ENCODE measurements around the gene DACT3.

DACT3 gene

DNA sequence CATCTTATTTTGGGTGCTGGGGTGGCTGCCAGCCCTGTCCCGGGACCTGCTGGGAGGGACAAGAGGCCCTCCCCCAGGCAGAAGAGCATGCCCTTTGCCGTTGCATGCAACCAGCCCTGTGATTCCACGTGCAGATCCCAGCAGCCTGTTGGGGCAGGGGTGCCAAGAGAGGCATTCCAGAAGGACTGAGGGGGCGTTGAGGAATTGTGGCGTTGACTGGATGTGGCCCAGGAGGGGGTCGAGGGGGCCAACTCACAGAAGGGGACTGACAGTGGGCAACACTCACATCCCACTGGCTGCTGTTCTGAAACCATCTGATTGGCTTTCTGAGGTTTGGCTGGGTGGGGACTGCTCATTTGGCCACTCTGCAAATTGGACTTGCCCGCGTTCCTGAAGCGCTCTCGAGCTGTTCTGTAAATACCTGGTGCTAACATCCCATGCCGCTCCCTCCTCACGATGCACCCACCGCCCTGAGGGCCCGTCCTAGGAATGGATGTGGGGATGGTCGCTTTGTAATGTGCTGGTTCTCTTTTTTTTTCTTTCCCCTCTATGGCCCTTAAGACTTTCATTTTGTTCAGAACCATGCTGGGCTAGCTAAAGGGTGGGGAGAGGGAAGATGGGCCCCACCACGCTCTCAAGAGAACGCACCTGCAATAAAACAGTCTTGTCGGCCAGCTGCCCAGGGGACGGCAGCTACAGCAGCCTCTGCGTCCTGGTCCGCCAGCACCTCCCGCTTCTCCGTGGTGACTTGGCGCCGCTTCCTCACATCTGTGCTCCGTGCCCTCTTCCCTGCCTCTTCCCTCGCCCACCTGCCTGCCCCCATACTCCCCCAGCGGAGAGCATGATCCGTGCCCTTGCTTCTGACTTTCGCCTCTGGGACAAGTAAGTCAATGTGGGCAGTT lies 51.2 kb downstream of the DACT3 start:
- DNase-seq: no peak

DNA sequence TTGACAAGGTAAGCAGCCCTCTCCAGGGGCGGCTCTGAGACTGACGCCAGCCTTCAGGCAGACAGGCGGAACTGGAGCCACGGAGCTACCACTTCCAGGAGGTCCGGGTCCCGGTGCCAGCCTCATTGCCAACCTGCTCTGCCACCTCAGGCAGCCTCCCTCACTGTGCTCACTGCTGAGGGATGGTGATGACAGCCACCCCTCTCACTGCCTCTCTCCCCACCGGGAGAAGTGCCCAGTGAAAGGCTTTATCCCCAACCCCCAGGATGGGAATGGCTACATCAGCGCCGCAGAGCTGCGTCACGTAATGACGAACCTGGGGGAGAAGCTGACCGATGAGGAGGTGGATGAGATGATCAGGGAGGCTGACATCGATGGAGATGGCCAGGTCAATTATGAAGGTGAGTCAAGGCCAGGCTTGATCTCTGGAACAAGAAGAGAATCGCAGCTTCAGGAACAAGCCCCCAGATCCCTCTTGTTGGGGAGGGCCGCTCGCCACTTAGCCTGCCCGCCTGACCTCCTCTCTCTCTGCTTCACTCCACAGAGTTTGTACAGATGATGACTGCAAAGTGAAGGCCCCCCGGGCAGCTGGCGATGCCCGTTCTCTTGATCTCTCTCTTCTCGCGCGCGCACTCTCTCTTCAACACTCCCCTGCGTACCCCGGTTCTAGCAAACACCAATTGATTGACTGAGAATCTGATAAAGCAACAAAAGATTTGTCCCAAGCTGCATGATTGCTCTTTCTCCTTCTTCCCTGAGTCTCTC lies 52.2 kb downstream of the DACT3 start:
- DNase-seq: no peak

DNA sequence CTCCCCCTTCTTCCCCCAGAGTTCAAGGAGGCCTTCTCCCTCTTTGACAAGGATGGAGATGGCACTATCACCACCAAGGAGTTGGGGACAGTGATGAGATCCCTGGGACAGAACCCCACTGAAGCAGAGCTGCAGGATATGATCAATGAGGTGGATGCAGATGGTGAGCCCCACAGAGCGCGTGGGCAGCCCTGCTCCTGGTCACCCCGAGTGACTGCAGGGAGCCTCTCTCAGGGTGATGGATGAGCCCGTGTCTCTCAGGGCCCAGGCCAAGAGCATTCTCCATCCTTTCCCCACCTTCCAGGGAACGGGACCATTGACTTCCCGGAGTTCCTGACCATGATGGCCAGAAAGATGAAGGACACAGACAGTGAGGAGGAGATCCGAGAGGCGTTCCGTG lies 52.8 kb downstream of the DACT3 start:
- no peak for DNase-seq

DNA sequence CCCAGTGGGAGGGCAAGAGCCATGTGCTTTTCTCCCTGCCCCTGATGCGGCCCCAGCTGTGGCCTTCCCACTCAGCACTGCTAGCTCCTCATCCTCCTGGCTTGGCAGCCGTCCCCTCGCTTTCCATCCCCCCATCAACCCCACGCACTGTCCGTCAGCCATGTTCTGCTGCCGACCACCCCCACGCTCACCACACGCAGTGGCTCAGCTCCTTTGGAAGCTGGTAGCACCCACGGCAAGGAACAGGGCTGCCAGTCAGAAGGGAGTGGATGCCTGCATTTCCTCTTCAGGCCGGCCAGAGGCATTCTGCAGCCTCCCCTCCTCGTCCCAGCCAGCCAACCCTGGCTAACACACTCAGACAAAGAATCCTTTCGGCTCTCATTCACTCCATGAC lies 53.5 kb downstream of the DACT3 start:
- DNase-seq: no peak

DNA sequence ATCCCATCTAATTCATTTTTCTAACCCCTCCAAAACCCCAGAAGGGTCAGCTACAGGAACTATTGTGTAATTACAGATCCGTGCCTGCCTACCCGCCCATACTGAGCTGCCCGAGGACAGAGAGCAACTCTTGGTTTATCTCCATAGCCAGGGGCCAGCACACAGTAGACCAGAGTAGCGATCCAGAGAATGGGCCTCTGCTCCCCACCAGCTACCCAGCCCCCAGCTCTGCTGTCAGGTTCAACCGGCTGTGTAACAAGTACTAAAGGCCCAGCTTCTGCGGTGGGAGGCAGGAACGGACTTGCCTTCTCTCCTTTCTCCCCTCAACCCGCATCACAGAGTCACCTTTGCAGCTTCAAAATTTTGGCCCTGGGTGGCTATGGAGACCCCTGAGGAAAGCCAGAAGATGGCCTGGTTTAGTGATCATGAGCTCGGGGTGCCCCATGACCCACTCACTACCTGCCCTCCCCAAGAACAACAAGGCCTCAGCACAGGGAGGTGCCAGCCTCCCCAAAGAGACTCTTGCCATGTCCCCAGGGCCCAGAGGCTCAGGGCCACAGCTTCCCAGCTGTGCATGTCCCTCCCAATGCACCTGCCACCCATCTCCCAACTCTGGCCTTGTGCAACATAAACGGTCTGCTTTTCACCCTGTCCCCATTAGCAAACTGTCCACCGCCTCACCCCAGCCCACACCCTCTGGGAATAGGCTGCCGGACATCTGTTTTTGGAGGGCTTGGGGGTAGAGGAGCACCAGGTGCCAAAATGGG lies 54.1 kb downstream of the DACT3 start:
- DNase-seq: no peak

DNA sequence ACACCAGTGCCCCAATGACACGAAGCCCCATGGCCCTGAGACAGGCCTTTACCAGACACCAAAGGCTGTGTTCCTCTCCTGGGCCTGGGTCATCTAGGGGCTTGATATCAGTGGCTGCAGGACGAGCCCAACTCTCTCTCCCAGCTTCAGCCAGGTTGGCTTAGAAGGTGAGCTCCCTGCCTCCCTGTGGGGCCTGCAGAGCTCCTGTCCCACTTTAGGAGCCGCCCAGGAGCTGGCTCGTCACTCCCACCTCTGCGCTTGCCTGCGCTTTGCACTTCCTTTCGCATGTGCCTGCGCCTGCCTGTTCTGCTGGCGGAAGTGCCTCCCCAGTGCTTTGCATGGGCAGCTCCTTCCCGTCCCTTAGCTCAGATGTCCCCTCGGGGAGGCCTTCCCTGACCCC lies 55.0 kb downstream of the DACT3 start:
- DNase-seq: no peak

DNA sequence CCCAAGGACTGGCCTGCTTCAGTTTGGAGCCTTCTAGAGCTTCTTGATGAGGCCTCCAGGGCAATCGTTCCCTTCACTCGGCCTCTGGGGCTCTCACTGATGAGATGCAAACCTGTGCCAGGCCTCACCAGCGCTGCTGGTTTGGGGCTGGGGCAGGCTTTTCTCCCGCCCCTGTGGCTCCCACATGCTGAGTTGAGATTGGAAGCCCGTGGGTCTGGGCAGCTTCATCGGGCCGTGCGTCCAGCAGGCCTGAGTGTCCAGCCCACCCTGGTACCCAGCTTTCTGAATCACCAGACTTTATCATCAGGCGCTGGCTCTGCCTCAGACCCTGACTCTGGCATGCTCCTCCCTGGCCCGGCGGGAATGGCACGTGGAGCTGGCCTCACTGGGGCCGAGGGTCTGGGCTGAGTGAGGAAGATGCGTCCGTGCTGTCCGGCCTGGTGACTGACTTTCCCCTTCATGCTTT lies 55.6 kb downstream of the DACT3 start:
- no peak for DNase-seq

DNA sequence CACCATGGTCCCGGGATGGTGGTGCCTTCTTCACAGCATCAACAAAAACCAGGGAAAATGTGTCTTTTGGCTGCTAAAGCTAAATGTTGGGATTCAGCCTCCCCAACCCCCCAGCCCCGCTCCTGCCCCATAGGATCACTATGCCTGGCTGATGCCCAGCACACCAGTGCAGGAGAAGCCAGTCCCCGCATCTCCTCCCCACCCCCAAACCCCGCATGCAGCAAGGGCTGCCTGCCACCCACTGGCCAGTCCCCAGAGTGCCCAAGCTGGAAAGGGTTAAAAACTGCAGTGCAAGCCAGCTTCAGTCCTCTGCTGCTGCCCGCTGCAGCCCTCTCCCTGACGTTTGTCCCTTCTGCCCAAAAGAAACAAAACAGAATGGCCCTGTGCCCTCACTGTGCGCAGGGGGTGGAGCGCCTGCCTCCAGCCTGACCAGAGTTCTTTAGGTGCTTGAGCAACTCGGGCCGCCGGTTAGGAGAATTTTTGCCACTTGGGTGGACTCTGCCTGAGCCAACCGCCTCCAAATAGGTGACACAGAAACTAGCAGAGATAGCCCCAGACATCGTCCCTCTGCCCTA lies 56.1 kb downstream of the DACT3 start:
- DNase-seq: no peak

DNA sequence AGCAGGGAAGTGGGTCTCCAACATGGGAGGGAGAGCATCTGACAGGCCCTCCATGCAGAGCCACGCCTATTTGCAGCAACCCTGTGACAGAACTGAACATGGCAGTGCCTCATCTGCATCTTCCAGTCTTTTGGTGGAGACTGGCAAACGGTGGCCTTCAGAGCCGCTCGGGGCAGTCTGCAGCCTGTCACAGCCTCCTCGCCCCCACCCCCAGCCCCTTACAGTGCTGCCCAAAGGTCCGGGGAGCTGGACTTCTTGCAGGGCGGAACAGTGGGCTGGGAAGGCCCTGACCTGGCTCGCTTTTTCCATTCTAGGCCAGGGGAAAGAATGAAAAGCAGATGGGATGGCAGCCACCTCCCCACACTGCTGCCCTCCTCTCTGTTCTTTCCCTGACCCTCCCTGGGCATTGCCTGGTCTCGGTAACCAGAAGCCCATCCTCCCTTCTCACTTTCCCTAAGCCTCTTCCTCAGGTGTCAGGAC lies 57.2 kb downstream of the DACT3 start:
- no peak for DNase-seq

DNA sequence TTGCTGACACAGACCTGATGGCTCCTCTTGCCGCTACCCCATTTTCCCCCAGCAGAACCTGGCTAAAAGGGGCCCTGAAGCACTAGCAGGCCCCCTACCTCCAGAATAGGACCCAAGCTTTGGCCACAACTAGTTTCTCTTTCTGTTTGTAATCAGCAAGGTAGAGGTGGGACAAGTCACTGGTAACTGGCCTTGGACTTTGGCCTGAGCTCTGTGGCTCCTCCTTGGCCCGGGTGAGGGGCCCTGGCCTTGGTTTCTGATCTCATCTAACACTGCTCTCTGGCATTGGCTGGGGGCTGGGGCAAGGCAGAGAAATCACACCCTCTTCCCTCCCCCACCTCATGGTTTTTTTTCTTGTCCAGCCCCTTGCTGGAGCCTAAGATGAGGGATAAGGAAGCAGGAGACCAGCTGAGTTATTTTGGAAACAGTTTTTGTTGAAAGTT lies 57.8 kb downstream of the DACT3 start:
- DNase-seq: no peak

DNA sequence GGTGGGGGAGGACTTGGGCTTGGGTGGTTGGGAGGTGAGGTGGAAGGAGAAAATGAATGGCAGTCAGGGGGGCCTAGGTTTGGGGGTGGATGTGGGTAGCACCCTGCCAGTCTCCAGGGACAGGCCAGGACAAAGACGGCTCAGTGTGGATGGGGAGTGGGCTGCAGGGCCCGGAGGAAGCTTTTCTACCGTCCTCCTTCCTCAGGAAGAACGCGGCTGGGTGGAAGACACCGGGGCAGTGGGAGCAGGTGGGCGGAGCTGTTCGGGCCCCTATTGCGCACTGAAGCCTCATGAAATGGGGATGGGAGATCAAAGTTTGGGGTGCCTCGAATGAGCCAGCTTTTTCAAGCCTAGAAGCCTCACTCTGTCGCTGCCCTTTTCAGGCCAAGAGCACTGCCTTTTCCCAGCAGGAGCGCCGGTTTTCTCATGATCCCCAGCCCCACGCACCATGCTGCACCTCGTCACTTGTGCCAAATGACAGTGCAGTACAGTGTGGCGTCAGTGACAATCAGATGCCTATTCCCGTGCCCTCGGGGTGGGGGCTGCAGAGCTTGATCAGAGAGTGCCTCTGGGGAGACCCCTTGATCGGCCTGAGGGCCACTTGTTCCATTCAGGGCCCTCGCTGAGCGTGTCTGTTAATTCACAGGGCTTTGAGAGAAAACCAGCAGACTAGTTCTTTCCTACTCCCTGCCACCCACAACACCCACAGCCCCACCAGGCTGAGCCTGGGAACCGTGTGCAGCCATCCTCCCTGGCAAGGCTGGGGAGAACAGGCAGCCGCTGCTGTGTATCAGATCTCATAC lies 58.4 kb downstream of the DACT3 start:
- no peak for DNase-seq

DNA sequence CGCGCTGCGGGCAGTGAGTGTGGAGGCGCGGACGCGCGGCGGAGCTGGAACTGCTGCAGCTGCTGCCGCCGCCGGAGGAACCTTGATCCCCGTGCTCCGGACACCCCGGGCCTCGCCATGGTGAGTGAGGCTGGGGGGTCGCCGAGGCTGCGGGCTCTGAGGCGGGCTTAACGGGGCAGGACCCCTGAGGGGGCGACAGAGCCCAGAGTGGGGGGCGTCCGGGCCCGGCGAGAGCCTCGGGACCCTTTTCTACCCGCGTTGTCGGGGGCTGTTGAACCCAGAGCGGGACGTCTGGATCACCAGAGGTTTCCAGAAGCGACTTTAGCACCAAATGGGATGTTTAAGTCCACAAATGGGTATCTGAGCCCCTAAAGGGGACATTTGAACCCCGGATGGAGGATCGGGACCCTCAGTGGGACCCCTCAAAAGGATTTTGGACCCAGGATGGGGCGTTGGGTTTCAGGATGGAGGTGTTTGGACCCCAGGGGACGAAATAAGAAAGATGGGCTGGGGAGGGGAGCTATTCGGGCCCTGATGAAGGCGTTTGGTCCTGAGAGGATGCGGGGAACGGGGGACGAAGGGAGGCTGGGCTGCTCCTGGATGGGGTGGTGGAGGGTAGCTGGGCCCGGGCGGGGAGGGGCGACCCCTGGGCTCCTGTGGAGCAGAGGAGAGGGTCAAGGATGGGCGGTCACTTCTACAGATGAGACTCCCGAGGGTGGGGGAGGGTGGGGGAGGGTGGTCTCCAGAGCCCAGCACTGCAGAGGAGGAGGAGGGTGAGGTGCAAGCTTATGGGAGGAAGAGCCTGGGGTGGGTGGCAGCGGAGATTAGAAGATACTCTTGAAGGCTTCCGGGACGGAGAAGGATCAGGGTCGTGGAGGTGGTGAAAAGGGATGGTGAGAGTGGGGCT lies 59.4 kb downstream of the DACT3 start, which contains the start of gene CALM3:
CALM3 (plus strand) TSS at position 13 of the 907 bp plus-strand sequence; CDS start at position 118, 105 bp downstream.
- no peak for DNase-seq

DNA sequence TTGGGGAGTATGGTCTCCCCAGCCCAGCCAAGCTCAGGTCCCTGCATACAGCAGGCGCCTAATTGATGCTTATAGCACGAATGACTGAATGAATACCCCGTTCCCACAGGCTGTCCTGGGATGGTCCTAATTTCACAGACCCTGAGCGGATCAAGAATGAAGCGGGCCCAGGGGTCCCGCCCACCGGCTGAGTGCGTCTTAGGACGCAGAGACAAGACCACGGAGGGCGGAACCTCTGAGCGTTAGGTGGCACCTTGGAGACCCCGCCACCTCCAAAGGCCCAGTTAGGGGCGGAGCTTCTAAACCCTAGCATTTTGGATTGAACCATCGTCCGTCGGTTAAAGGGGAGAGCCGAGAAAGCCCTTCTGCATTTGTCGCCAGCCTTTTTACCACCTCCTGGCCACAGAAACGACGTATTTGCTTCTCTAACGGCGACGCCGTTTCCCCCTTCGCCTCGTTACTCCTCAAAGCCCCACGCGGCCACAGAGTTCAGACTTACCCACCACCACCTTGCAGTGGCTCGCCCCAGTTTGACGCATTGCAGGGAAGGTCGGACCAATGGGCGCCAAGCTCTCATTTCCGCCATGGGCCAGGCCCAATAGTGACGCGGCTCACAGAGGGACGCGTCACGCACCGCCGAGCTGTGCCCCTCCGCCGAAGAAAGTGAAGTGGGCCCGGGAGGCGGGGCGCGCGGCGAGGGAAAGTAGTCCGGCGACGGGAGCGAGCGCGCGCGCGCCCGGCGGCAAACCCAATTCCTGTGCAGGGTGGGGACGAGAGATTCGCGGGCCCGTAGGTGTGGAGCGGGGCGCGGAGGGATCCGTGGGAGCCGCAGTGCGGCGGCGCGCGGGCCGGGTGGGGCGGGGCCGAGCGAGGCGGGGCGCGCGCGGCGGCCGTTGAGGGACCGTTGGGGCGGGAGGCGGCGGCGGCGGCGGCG lies 60.3 kb downstream of the DACT3 start:
- DNase-seq: peak; percentile 88 to 93

DNA sequence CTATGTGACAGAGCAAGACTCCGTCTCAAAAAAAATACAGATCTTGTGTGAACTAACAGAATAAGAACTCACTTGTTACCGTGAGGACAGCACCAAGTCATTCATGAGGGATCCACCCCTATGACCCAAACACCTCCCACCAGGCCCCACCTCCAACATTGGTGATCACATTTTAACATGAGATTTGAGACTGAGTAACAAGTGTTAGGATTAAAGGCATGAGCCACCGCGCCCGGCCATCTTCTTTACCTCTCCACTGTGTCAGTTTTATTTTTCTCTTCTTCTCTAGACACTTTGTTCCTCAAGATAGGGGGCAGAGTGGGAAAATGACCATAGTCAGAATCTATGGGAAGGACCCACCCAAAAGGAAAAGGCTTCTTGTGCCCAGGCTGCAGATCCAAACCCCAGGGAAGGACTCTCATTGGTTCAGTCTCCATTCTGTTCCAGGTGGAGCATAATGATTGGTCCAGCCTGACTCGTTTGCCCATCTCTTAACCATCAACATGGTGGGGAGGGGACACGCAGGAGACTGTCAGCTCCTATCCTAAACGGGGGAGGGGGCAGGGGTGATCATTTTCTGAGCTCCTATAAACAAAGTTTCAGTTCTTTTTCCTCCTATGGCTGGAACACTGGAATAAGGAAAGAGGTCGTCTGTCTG lies 61.1 kb downstream of the DACT3 start:
- DNase-seq: no peak

DNA sequence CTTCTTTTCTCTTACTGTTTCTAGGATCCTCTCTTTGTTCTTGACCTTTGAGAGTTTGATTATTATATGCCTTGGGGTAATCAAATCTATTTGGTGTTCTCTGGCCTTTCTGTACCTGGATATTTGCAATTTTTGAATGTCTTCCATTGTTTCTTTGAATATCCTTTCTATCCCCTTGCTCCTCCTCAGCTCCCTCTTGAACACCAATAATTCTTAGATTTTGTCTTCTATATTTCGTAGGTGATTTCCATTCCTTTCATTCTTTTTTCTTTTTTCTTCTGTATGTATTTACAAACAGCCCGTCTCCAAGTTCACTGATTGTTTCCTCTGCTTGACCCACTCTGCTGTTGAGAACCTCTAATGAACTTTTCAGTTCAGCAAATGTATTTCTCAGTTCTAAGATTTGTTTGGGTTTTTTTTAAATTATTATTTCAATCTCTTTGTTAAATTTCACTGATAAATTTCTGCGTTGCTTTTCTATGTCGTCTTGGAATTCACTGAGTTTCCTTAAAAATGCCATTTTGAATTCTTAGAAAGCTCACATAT lies 62.5 kb downstream of the DACT3 start:
- DNase-seq: no peak

All from SHP77 (cell line).